ENCODE results near the gene WBP1.

GRCh38 chr2:74507926-74508520, 49.8 kb downstream of the WBP1 start:
- TF ChIP-seq CTCF (IDR thresholded peaks at IDR 0.05; ENCODE audit: borderline replicate concordance, extremely low read depth, low read length, poor library complexity, severe bottlenecking) (peak; percentile 7), EZH2 (IDR thresholded peaks at IDR 0.05; ENCODE audit: borderline replicate concordance, low read depth, low read length, severe bottlenecking) (no peak)
